GM19372 (cell line): Measurements from ENCODE around the gene CCDC188.

Experiments used
- ATAC-seq: cut with Tn5 transposase; IDR thresholded peaks from one replicate; pipeline ENCODE4 v1.9.1; 2021; ENCODE audit warnings: mild to moderate bottlenecking, low read depth, moderate library complexity; ENCODE audit not compliant: unreplicated experiment

CCDC188 gene

DNA sequence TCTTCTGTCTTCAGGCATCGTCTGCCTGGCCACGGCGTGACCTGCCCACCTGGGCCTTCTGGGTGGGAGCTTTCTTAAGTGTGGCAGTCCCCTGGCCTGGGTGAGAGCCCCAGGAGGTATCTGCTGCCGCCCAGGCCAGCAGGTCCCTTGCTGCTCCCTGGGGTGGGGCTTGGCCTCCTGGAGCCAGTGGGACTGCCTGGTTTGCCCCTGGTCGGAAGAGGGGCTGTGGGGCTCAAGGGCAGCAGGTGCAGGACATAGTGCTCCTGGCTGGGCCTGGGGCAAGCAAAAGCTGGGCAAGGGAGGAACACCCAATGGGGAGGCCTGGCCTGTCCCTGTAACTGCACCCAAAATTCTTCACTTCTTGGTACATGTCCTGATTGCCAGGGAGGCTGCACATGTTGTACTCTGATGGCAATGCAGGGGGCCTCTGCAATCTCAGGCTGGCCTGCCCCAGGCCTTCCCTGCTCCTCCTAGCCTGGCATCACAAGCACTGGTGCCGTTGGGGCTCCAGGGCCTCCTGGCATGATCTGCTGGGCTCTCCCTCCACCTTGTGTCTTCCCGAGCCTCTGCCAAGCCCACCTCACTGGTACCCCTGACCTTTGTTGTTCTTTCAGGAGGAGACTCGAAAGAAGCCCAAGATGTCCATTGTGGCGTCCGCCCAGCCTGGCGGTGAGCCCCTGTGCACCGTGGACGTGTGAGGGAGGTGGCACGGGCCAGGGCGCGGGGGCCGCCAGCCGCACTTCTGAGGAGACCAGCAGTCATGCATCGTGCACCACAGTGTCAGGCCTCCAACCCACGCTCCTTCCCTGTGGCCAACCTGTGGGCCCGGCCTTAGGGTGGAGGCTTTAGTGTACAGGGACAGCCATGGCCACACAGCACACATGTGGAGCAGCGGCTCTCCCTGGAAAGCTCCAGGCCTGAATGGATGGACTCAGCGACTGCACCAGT, 41.2 kb downstream of the CCDC188 start:
- no peak for ATAC-seq

DNA sequence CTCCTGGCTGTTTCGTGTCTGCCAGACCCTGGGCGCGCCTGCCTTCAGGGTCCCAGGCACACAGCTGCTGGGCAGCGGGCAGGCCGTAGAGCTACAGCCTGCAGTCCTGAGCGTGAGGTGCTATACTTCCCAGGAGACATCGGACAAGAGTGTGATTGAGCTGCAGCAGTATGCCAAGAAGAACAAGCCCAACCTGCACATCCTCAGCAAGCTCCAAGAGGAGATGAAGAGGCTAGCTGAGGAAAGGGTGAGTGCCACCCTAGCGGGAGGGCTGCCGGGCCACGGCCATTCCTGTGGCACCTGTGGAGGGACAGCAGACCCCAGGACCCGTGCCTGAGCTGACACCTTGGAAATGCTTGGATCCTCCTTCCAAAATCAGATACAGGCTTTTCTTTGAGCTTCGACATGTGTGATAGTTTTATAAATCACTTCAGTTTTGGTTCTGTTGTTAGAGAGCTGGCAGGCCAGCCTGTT, 42.1 kb downstream of the CCDC188 start:
- no peak for ATAC-seq

DNA sequence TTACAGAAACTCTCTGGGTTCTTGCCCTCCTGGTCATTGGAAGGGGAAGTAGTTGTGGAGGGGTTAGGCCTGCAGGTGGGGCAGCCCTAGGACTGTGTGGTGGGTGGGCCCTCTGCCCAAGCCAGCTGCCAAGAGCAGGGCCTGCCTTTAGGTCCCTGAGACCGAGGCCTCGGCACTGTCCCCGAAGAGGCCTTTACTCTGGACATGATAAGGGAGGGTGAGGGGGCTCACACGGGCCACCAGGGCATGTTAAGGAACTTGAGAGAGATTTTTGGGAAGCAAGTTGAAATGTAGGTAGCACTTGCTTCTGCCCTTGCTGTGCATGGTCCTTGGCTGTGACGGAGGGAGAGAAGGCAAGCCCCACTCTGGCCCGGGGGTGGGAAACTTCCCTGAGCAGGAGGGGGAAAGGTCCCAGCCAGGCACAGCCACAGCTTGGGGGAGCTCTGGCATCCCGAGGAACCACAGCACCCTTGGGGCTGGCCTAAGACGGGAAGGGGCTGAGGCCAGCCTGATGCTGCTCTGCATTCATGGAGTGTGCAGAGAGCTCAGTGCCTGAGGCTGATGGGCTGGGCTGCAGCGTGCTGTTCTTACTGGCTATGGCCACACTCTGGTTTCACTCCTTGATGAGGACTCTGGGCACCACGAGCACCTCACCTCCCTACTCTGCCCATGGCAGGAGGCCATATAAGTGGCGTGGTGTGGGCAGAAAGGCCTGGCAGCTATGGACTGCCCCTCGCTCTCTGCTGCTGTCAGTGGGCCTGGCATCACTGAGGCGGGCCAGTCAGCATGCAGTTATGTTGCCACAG, 42.7 kb downstream of the CCDC188 start:
- ATAC-seq: no peak

DNA sequence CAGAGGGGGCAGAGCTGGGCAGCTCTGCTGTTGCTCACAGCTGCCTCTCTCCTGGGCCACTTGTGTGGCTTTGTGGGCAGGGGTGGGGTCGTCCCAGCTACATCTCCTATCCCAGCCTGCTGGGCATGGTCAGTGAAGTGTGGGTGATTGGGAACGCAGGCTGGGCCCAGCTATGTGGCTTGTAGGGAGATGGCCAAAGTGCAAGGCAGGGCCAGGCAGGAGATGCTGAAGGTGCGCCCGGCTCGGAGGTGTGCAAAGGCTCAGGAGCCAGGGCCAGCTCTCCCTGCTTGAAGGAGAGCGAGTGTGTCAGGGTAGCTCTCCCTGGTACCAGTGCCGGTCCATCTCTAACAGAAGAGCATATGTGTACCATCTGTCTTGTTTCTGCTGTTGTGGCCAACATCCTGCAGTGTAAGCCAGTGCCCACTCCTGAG, 43.4 kb downstream of the CCDC188 start:
- ATAC-seq: no peak

DNA sequence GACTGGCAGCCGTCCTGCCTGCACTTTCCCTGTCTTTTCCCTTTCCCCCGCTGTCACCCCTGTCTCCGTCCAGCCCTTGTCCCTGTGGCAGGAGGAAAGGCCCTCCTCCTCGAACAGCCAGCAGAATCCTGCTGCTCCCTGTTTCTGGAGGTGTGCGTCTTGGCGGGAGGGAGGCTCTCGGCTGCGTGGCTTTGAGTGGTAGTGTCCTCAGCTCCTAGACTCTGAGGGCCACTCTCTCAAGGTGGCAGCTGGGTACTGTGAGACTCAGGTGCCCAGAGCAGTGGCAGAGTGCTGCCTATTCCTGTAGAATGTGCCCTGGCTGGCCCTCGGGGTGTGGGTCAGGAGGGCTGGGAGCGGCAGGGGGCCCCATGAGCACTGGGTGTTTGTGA, 44.0 kb downstream of the CCDC188 start:
- no peak for ATAC-seq

DNA sequence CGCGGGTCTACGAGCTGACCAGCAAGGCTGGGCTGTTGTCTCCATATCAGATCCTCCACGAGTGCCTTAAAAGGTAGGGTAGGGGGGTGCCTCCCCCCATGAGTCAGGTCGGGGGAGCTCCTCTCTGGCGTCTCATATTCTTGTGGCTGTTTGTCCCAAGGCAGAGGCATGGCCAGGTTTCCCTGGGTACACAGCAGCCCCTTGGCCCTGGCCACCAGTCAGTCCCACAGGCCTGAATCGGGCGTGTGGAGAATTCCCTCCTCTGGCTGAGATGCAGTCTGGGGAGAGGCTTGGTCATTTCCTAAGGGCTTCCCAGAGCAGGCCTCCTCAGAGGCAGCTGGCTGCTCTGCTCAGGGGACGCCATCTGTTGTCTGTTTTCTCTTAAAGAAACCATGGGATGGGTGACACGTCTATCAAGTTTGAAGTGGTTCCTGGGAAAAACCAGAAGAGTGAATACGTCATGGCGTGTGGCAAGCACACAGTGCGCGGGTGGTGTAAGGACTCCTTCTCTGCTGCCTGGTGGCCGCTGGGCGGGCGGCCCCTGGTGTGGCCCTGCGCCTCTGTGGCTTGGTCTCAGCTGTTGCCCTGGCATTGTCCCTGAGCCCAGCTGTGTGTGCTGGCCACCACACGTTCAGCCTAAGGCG, 44.5 kb downstream of the CCDC188 start:
- no peak for ATAC-seq

DNA sequence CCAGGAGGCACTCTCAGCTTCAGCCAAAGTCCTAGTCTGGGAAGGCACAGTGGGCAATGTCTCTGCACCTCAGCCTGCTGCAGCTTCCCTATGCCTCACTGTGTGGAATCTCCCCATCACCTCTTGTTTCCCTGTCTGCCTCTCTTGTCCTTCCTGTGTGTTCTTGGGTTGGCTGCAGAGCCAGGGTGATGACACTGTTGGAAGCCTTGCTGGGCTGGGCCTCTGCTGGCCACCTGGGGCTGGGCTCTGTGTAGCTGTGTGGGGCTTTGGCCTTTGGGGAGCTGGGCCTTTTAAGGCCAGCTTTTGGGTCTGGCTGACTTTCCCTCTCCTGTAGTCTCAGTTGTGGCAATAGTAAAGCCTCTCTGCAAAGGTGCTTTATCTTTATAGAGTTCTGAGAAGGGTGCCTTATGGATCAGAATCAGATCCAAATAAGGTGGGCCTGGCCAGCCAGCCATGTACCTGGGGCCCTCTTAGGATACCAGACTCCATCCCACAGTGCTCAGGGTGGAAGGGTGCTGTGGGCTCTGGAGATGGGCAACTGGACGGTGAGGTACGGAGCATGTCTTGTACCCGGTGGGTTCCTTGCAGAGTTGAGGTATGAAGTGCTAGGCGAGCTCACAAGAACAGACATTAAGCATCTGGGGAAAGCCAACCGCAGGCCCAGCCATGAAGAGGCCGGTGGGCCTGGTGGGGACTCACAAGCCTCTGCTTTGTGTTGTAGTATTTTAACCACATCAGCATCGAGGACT, 45.2 kb downstream of the CCDC188 start:
- no peak for ATAC-seq

DNA sequence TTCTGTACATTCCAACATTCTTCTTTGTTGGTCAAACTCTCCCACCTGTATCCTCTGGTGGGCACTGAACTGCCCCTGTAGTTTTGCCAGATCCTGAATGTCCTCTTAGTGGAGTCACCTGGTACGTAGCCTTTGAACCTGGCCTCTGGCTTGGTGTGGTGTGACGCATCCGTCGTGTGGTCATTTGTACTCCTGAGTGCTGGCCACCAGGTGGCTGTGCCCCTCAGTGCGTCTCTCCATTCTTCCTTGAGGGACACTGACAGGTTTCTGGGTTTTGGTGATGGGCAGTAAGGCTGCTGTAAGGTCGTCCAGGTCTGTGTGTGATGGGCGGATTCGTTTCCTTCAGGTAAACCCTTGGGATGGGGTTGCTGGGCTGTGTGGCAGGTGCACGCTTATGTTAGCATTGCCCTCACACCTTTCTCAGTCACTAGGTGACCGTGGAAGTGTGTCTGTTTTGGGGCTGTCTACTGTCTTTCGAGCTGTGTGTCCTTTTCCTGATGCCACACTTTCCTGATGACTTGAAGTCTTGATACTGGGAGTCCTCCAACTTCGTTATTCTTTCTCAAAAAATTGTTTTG, 48.6 kb downstream of the CCDC188 start:
- ATAC-seq: no peak

DNA sequence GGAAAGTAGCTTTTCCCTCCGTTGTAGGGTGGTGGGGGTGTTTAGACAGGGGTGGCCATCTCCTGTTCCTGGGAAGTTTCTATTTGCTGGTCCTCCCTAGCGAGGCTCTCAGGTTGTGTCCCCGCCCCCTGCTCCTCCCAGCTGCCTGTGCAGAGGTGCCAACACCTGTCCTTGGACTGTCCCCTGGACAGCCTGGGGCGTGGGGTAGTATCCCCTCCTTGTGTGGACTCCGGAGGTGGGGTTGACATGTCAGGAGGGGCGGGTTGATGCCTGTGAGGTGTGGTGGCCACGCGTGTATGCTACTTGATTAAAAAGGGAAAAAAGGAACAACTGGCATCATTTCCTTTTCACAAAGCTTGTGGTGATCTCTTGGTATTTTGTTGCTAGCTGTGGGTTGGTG, 49.2 kb downstream of the CCDC188 start:
- no peak for ATAC-seq

DNA sequence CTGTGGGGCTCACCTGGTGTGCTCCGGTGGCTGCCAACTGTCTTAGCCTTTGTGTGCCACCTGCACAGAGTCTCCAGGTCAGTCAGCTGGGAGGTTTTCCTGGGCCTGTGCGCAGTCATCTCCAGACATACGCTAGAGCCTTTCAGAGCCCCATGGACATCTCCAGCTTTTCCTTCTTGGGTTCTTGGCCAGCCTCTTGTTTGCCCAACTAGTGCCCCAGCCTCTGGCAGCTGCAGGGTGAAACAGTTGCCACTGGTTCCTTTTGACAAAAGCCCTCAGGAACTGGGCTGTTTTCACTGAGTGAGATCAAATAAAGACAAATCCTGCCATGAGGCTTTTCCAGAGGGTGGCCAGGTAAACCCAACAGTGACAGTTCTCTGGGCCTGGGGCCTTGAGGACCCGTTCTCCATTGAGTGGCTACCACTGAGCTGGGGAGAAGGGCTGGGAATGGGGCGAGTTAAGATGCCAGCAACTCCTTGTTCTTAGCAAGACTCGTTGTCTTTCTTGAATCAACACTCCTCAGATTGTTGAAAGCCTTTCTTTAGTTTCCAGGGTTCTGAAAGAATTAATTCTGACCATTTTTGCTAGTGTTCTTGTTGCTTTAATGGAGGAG, 51.6 kb downstream of the CCDC188 start:
- no peak for ATAC-seq
